ENCODE data around the gene FAM53B.

FAM53B gene

GRCh38 chr10:124738441-124738840, 5.7 kb downstream of the FAM53B start:
- no peak for DNase-seq (ENCODE audit: low read depth)
- no peak for TF ChIP-seq CTCF (IDR thresholded peaks at IDR 0.05; ENCODE audit: low read depth, low read length, missing control alignments)
- H3K4me3 ChIP-seq (ENCODE audit: low read depth, low read length) = no peak overlapping the region

- no peak for TF ChIP-seq CTCF (IDR thresholded peaks at IDR 0.05; ENCODE audit: low read depth, low read length, missing control alignments)
- H3K4me3 ChIP-seq (ENCODE audit: low read depth, low read length) = no peak overlapping the region
- DNase-seq (ENCODE audit: low read depth) = no peak
Measured at GRCh38 chr10:124737708-124738107, 6.5 kb downstream of the FAM53B start.

GRCh38 chr10:124737221-124737620, 7.0 kb downstream of the FAM53B start:
- DNase-seq (ENCODE audit: low read depth) = no peak
- no peak overlapping the region for H3K4me3 ChIP-seq (ENCODE audit: low read depth, low read length)
- no peak for TF ChIP-seq CTCF (IDR thresholded peaks at IDR 0.05; ENCODE audit: low read depth, low read length, missing control alignments)

DNA sequence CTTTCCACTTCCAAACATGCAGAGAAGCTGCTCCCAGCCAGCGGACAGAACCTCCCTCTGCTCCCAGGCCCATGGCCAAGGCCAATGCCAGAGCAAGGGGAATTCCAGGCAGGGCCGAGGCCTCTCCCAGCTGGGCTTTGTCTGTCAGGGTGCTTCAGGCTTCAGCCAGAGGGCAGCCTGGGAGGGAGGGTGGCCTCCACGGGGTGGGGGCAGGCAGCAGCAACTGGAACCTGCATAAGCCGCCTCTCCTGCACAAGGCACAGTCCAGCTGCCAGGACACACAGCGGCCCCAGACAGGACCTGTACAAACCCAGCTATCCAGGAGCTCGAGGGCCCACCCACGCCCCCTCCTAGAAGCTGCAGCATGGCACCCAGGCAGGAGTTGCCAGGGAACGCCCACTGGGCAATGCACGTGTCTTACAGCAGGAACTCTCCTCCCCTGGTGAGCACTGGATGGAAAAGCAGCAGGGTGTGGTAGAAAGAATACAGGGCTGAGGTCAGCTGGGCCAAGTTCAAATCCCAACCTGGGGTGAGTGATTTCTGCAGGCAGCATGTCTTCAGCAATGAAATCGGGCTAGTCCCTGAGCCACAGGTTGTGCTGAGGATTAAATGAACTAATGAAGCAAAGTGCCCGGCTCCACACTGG, 7.6 kb downstream of the FAM53B start:
- no peak for TF ChIP-seq CTCF (IDR thresholded peaks at IDR 0.05; ENCODE audit: low read depth, low read length, missing control alignments)
- no peak overlapping the region for H3K4me3 ChIP-seq (ENCODE audit: low read depth, low read length)
- no peak for DNase-seq (ENCODE audit: low read depth)

- no peak for DNase-seq (ENCODE audit: low read depth)
- no peak overlapping the region for H3K4me3 ChIP-seq (ENCODE audit: low read depth, low read length)
- no peak for TF ChIP-seq CTCF (IDR thresholded peaks at IDR 0.05; ENCODE audit: low read depth, low read length, missing control alignments)
Measured at GRCh38 chr10:124735491-124736286, 8.5 kb downstream of the FAM53B start.

DNA sequence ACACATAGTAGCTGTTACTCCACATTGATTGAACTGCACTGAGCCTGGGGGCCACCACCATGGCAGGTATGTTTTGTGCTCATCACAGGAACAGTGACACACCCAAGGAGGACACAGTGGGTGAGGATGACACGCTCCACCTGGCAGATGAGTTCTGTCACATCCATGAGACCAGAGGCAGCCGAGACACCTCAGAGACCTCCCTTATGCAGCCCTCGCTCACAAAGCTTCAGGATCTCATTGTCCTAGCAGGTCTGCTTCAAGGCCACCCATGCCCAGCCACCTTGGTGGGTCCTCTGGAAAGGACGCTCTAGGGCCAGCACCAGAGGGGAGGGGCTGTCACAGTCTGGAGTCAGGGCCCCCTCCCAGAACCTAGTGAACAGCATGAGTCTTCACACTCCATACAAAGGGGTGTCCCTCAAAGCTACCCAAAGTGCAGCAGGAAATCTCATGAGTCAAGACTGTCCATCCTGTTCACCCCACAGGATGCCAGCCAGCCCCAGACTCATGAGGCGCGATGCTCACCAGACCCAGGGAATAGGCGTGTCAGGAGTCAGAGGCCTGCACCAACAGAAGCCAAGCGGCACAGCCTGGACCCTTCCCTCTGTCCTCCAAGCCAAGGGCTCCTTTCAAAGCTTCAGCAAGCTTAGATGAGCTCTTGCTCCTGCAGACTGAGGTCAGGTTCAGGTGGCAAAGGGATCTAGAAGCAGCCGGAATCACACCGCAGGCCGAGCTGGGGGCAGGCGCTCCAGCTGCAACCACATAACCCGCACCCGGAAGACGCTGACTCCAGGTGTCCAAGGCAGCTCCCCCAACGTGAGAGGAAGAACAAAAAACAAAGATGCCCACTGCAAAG, 9.6 kb downstream of the FAM53B start:
- H3K4me3 ChIP-seq (ENCODE audit: low read depth, low read length) = no peak overlapping the region
- no peak for DNase-seq (ENCODE audit: low read depth)
- TF ChIP-seq CTCF (IDR thresholded peaks at IDR 0.05; ENCODE audit: low read depth, low read length, missing control alignments) = no peak

All from GM12864 (cell line).